Right lobe of liver (tissue), 6 donors: Measurements from ENCODE around the gene NTHL1. TPM values are rescaled to one million over a fixed set of nuclear protein-coding genes. Genes with fewer than 3 reads are reported as not detected.

Source experiments
- ATAC-seq, 4 donors: fragments of 200-7000 bp; cut with Tn5 transposase; one replicate each; pipeline ENCODE4 v1.9.1; 2020; ENCODE audit warnings: mild to moderate bottlenecking in 4 of 4, moderate library complexity in 4 of 4
- DNase-seq, 3 donors: peaks; one replicate each; pipeline ENCODE4 v3.0.0-alpha.2; 2020
- H3K27ac ChIP-seq, 3 donors: fragments of 200-600 bp; one replicate each; pipeline ENCODE4 v1.8.0; 2022
- H3K27me3 ChIP-seq, 2 donors: fragments of 200-600 bp; one replicate each; pipeline ENCODE4 v1.8.0; 2022
- H3K36me3 ChIP-seq, 4 donors: fragments of 200-600 bp; sonication (generic) in 1 of 4; one replicate each; pipeline versions ENCODE4 v1.5.1 to v1.8.0; 2017 to 2022; ENCODE audit warnings: control low read depth in 1 of 4
- H3K4me1 ChIP-seq, 4 donors: fragments of 200-600 bp; sonication (generic) in 1 of 4; one replicate each; pipeline versions ENCODE4 v1.5.1 to v1.8.0; 2017 to 2022; ENCODE audit warnings: control low read depth in 1 of 4
- H3K4me3 ChIP-seq, 3 donors: fragments of 200-600 bp; one replicate each; pipeline ENCODE4 v1.8.0; 2022
- H3K9me3 ChIP-seq, 4 donors: fragments of 200-600 bp; sonication (generic) in 1 of 4; one replicate each; pipeline versions ENCODE4 v1.5.1 to v1.8.0; 2017 to 2022; ENCODE audit warnings: control low read depth in 1 of 4
- CTCF ChIP-seq, 4 donors: fragments of 200-600 bp in 3 of 4; fragments of 450-650 bp in 1 of 4; IDR thresholded peaks; one replicate each; pipeline versions ENCODE4 v1.5.1 to v1.8.0; 2016 to 2022; ENCODE audit warnings: antibody characterized with exemption in 4 of 4, mild to moderate bottlenecking in 2 of 4
- POLR2A ChIP-seq: fragments of 450-650 bp; IDR thresholded peaks from one replicate; pipeline ENCODE4 v1.6.1; 2017; ENCODE audit warnings: antibody characterized with exemption, mild to moderate bottlenecking
- WGBS: methylation state at CpG from one replicate; pipeline ENCODE4 v1.1.6; 2018; ENCODE audit warnings: low coverage, low lambda C conversion rate; ENCODE audit not compliant: insufficient coverage; ENCODE audit errors: missing lambda C conversion rate; 5-methylcytosine and 5-hydroxymethylcytosine counted together
- intact Hi-C, 2 donors: fragments of 100-400 bp; cut with DNase I; formaldehyde crosslinking; loops; one replicate each; pipeline versions ENCODE4 v1.11.2 to v1.14.1; 2022
- total RNA-seq, 6 experiments: library from RNA; depleted of rRNA in 2 of 6; stranded (reverse); fragments of >200 nt in 2 of 6; fragmentation: NEBNext Ultra II Directional in 3 of 6; extraction: Animal tissue kit (Norgen Biotek cat#: 25700) in 3 of 6; gene quantifications; one replicate each; pipeline versions ENCODE4 v1.1.0 to v1.2.4, GENCODE V29; 2016 to 2023
- donor health status: DM: no; HTN: yes; CAD: no.
- donor health status: DM: no; HTN: no; CAD: no.
- donor health status: DM: no; HTN: no; CAD: no.
- donor health status: DM: no; HTN: yes; CAD: no.
- donor health status: DM: no; HTN: yes; CAD: no.

NTHL1 gene
- total RNA-seq, 6 experiments from 2014 or later: 12.0 to 127 (median 42.6) TPM

DNA sequence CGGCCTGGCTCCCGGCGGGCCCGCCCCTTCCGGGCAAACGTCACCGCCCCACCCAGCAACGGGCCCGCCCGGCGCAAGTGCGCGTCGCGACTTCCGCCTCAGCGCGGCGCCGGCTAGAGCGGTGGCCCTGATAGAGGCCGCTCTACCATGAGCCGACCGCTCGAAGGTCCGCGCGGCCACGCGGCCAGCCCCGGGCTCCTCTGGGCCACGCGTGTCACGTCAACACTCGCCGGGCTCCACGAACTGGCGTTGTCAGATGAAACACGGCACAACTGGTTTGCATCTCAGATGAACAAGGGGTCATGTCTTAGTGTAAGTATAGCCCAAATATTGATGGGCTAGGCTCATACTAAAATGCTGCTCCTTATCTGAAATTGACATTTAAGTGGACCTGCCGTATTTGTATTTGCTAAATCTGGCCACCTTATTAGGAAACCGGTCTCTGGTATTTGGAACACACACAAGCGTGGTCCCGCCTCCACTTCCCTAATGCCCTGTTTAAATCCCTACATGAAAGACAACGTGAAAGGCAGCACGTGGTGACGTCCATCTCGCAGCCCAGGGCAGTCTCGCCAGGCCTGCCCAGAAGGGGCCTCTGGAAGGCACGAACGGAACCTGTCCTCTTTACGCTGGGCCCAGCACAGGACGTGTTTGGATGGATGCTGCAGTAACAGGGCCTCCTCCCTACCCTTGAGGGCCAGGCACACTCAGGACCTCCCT lies 37.7 kb downstream of the NTHL1 start, which contains the start of gene ZNF598:
TSS of gene ZNF598 (minus strand) at position 31 of the 720 bp plus-strand sequence.
- DNase-seq (peak; percentile 85 to 89 (median 88)), ATAC-seq (peak; percentile 86 to 93 (median 90))
- no peaks in the 10 kb centered on the region for H3K27me3 ChIP-seq
- H3K36me3 ChIP-seq: no peaks in the 10 kb centered on the region
- peak within 1 kb of the TSS; percentile 78 to 86 (median 80) for H3K27ac ChIP-seq
- WGBS: 3% methylated on average over 11 of the region's 52 CpGs
- TF ChIP-seq POLR2A: peak; percentile 93
- TF ChIP-seq CTCF (IDR thresholded peaks at IDR 0.05): peak in 1 of 4 donors; percentile 22
- H3K9me3 ChIP-seq: no peaks in the 10 kb centered on the region
- intact Hi-C loops: no loop called here
- peak within 1 kb of the TSS; percentile 95 to 99 (median 95) for H3K4me3 ChIP-seq
- peaks cover 0 to 25% (median 12%) of the 10 kb centered on the region in 4 donors for H3K4me1 ChIP-seq

GRCh38 chr16:2009164-2009711 lies 38.4 kb downstream of the NTHL1 start:
- ATAC-seq (peak in 2 of 4 donors; percentile 2 to 13), DNase-seq (peak in 2 of 3 donors; percentile 52 to 61)
- H3K4me1 ChIP-seq: peaks cover 0 to 28% (median 15%) of the 10 kb centered on the region in 4 donors

GRCh38 chr16:2008631-2009163 lies 38.9 kb downstream of the NTHL1 start:
- intact Hi-C loops: no loop called here
- Histone ChIP-seq H3K4me3 (peak overlapping the region; percentile 95 to 99 (median 95)), H3K27ac (peak overlapping the region; percentile 53 to 86 (median 80)), H3K4me1 (peaks cover 0 to 34% (median 17%) of the 10 kb centered on the region in 4 donors), H3K36me3 (no peaks in the 10 kb centered on the region), H3K27me3 (no peaks in the 10 kb centered on the region), H3K9me3 (no peaks in the 10 kb centered on the region)
- WGBS: 0% methylated on average over 11 of the region's 23 CpGs
- TF ChIP-seq CTCF (IDR thresholded peaks at IDR 0.05) (no peak), POLR2A (peak; percentile 57)
- DNase-seq: peak; percentile 72 to 91 (median 90)
- peak; percentile 62 to 79 (median 77) for ATAC-seq

More at GRCh38 chr16:2009164-2009711, 38.4 kb downstream of the NTHL1 start:
- H3K36me3 ChIP-seq: no peaks in the 10 kb centered on the region
- H3K27me3 ChIP-seq: no peaks in the 10 kb centered on the region
- no peaks in the 10 kb centered on the region for H3K9me3 ChIP-seq
- 0% methylated on average over 1 of the region's 55 CpGs for WGBS
- peak overlapping the region; percentile 53 to 86 (median 80) for H3K27ac ChIP-seq
- no peak for TF ChIP-seq CTCF (IDR thresholded peaks at IDR 0.05)
- no peak for TF ChIP-seq POLR2A
- H3K4me3 ChIP-seq: peak overlapping the region; percentile 95 to 99 (median 95)
- intact Hi-C loops: no loop called here

DNA sequence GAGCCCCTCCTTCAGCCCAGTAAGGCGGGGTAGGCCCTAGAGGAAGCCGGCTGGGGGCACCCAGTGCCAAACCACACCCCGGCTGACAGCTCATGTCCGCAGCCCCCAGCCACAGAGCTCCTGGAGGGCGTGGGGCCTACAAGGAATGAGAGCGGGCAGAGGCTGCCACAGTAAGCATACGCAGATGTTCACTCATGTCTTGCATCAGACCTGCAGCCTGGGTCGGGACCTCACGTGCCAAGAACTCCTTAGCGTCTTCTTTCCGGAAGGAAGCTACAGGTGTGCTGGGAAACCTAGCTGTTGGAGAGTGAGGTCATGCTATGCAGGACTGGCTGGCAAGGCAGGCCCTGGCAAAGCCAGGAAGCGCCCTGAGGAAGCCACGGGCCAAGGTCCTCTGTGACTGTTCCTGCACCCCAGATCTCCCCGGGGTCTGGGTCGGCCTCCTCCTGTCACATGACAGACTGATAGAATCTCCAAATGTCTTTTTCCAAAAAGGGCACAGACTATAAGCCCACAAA lies 39.6 kb downstream of the NTHL1 start:
- peaks cover 0 to 36% (median 17%) of the 10 kb centered on the region in 4 donors for H3K4me1 ChIP-seq
- WGBS: 3% methylated on average over 7 of the region's 15 CpGs
- H3K36me3 ChIP-seq: peaks cover 0 to 5% (median 1%) of the 10 kb centered on the region in 4 donors
- H3K27ac ChIP-seq: peak overlapping the region in 2 of 3 donors; percentile 17 to 86
- H3K4me3 ChIP-seq: peak overlapping the region in 2 of 3 donors; percentile 95 to 99
- no peak for DNase-seq
- peak in 1 of 4 donors; percentile 10 for ATAC-seq
- H3K27me3 ChIP-seq: no peaks in the 10 kb centered on the region
- TF ChIP-seq CTCF (IDR thresholded peaks at IDR 0.05): no peak
- intact Hi-C loops: no loop called here
- H3K9me3 ChIP-seq: no peaks in the 10 kb centered on the region
